ENCODE measurements around the gene WNT8A. TPM values are rescaled to one million over a fixed set of nuclear protein-coding genes. Genes with fewer than 3 reads are reported as not detected.
A peak's percentile ranks its signal among the peaks of the same experiment; 100 is the strongest.

Gene WNT8A
- total RNA-seq, 2 experiments from 2014 or later: not detected

GRCh38 chr5:138138949-138139780, 55.3 kb downstream of the WNT8A start, which contains the start of gene NME5:
NME5 (minus strand) TSS chr5:138139428; CDS start chr5:138138780, 648 bp downstream.
- intact Hi-C loops (cut with micrococcal nuclease): no loop called here

GRCh38 chr5:138139781-138140090, 55.9 kb downstream of the WNT8A start:
- Mint-ChIP-seq H3K36me3 (ENCODE audit: low read depth) (no peaks in the 10 kb centered on the region), H3K9me3 (no peaks in the 10 kb centered on the region), H3K27me3 (peaks cover 13% of the 10 kb centered on the region), H3K4me3 (no peak overlapping the region), H3K4me1 (ENCODE audit: low read depth) (peaks cover 4% of the 10 kb centered on the region), H3K27ac (no peak overlapping the region)
- intact Hi-C loops (cut with micrococcal nuclease): no loop called here
- no peak for TF ChIP-seq CTCF (IDR thresholded peaks at IDR 0.05)
- no peak for ATAC-seq
- ChIA-PET POLR2A (interaction anchor here (0.6 kb wide), 2 partner anchors 10 to 239 kb away, joined by 3 to 4 read pairs; no protein-coding TSS in a partner anchor), CTCF (interaction anchor here (0.7 to 2.0 kb wide), 7 partner anchors 11 to 361 kb away, joined by 3 to 8 read pairs (median 5); no protein-coding TSS in a partner anchor)
- DNase-seq: no peak

More at GRCh38 chr5:138138949-138139780, 55.3 kb downstream of the WNT8A start, which contains the start of gene NME5:
- H3K27ac Mint-ChIP-seq: no peak within 1 kb of the TSS
- peaks cover 4% of the 10 kb centered on the region for H3K4me1 Mint-ChIP-seq (ENCODE audit: low read depth)
- H3K36me3 Mint-ChIP-seq (ENCODE audit: low read depth): no peaks in the 10 kb centered on the region
- TF ChIP-seq CTCF (IDR thresholded peaks at IDR 0.05): no peak
- no peaks in the 10 kb centered on the region for H3K9me3 Mint-ChIP-seq
- DNase-seq (peak; percentile 28), ATAC-seq (no peak)
- H3K27me3 Mint-ChIP-seq: peaks cover 13% of the 10 kb centered on the region
- H3K4me3 Mint-ChIP-seq: no peak within 1 kb of the TSS
- ChIA-PET POLR2A (interaction anchor here (0.6 kb wide), 1 partner anchor 10 kb away, joined by 4 read pairs; no protein-coding TSS in a partner anchor), CTCF (interaction anchor here (0.8 to 2.0 kb wide), 6 partner anchors 58 to 360 kb away, joined by 3 to 8 read pairs (median 5); no protein-coding TSS in a partner anchor)

- Mint-ChIP-seq H3K27me3 (peaks cover 13% of the 10 kb centered on the region), H3K4me3 (no peak overlapping the region), H3K9me3 (no peaks in the 10 kb centered on the region), H3K4me1 (ENCODE audit: low read depth) (peaks cover 4% of the 10 kb centered on the region), H3K36me3 (ENCODE audit: low read depth) (no peaks in the 10 kb centered on the region), H3K27ac (no peak overlapping the region)
- TF ChIP-seq CTCF (IDR thresholded peaks at IDR 0.05): no peak
- DNase-seq (no peak), ATAC-seq (no peak)
- POLR2A ChIA-PET: interaction anchor here (0.6 kb wide), 1 partner anchor 240 kb away, joined by 3 read pairs; no protein-coding TSS in a partner anchor
- intact Hi-C loops (cut with micrococcal nuclease): no loop called here
- CTCF ChIA-PET: interaction anchor here (0.7 to 2.0 kb wide), 6 partner anchors 10 to 361 kb away, joined by 3 to 8 read pairs (median 5); no protein-coding TSS in a partner anchor
Observed at GRCh38 chr5:138140268-138140667, 56.4 kb downstream of the WNT8A start.

Other genes with a start within 250 kb of the WNT8A start
- not detected for gene MYOT, start 216.2 kb upstream of the WNT8A start, total RNA-seq
- gene PKD2L2, start 194.6 kb upstream of the WNT8A start, total RNA-seq: not detected
- 10 to 100 TPM; 14.8 to 17.5 TPM for gene FAM13B, start 51.0 kb upstream of the WNT8A start, total RNA-seq
- not detected for gene NME5, start 55.4 kb downstream of the WNT8A start, total RNA-seq
- gene BRD8, start 94.6 kb downstream of the WNT8A start, total RNA-seq: 10 to 100 TPM; 42.0 to 46.3 TPM
- 10 to 100 TPM; 50.7 to 51.4 TPM for gene KIF20A, start 95.1 kb downstream of the WNT8A start, total RNA-seq
- 10 to 100 TPM; 40.4 to 43.8 TPM for gene CDC23, start 129.3 kb downstream of the WNT8A start, total RNA-seq
- gene GFRA3, start 190.6 kb downstream of the WNT8A start, total RNA-seq: not detected
- gene CDC25C, start 247.8 kb downstream of the WNT8A start, total RNA-seq: 10 to 100 TPM; 12.2 to 14.6 TPM